H1 (cell line): Measurements from ENCODE around the gene SCAI. TPM values are rescaled to one million over a fixed set of nuclear protein-coding genes. Genes with fewer than 3 reads are reported as not detected.

Experiments used
- CTCF ChIA-PET: fragments of 300-600 bp; sonication (Branson Sonifier 250); formaldehyde crosslinking; loops from one replicate; lab custom pipeline; 2021; ENCODE audit not compliant: partially characterized antibody; lab: Charles Lee
- POLR2A ChIA-PET: fragments of 300-600 bp; sonication (Branson Sonifier 250); formaldehyde crosslinking; loops from one replicate; lab custom pipeline; 2021; ENCODE audit warnings: inconsistent platforms; ENCODE audit not compliant: partially characterized antibody; lab: Charles Lee
- DNase-seq, 2 experiments: peaks; one replicate each; pipeline versions ENCODE4 v3.0.0 to v3.0.0-alpha.2; 2010 to 2022; ENCODE audit warnings: low spot score in 2 of 2, low read depth in 1 of 2, mixed read lengths in 1 of 2
- FAIRE-seq: peaks from 2 replicates; lab custom pipeline; 2011; peaks lifted over from hg19 to GRCh38; lab: Jason Lieb, UNC
- H2AFZ ChIP-seq: 2 replicates; pipeline ENCODE4 v1.8.1; 2012; ENCODE audit warnings: low read length, inconsistent platforms
- H2AK5ac ChIP-seq: 2 replicates; pipeline ENCODE4 v1.6.1; 2013; ENCODE audit warnings: low read depth, low read length
- H2BK120ac ChIP-seq: replicated peaks from 2 replicates; pipeline ENCODE3; 2013; ENCODE audit warnings: low read depth, low read length, inconsistent platforms
- H2BK12ac ChIP-seq: 2 replicates; pipeline ENCODE4 v1.6.1; 2013; ENCODE audit warnings: low read depth, low read length
- H2BK15ac ChIP-seq: 2 replicates; pipeline ENCODE4 v1.6.1; 2013; ENCODE audit warnings: low read length
- H2BK20ac ChIP-seq: 2 replicates; pipeline ENCODE4 v1.6.1; 2013; ENCODE audit warnings: low read length
- H2BK5ac ChIP-seq: 2 replicates; pipeline ENCODE4 v1.6.1; 2013; ENCODE audit warnings: low read depth, low read length
- H3K14ac ChIP-seq: 2 replicates; pipeline ENCODE4 v1.6.1; 2013; ENCODE audit warnings: inconsistent platforms; ENCODE audit not compliant: insufficient read length
- H3K18ac ChIP-seq: 2 replicates; pipeline ENCODE4 v1.6.1; 2013; ENCODE audit warnings: low read length; ENCODE audit errors: extremely low read depth
- H3K23ac ChIP-seq: 2 replicates; pipeline ENCODE4 v1.6.1; 2013; ENCODE audit warnings: inconsistent platforms; ENCODE audit not compliant: insufficient read length
- H3K23me2 ChIP-seq: 2 replicates; pipeline ENCODE4 v1.6.1; 2013; ENCODE audit warnings: low read depth, low read length
- H3K27ac ChIP-seq: 2 replicates; pipeline ENCODE4 v1.6.1; 2011; ENCODE audit warnings: low read depth, low read length, inconsistent platforms
- H3K27me3 ChIP-seq, 4 experiments: replicated peaks in 1 of 4; 1 replicate in 1 of 4; 2 replicates in 3 of 4; pipeline versions ENCODE4 v1.6.1 to v1.8.1; 2011 to 2013; ENCODE audit warnings: low read length in 3 of 4, mild to moderate bottlenecking in 3 of 4, inconsistent platforms in 2 of 4, mixed read lengths in 2 of 4, moderate library complexity in 1 of 4; ENCODE audit not compliant: control insufficient read depth in 3 of 4, insufficient read depth in 3 of 4; ENCODE audit errors: extremely low read depth in 1 of 4
- H3K36me3 ChIP-seq, 4 experiments: 2 replicates each; pipeline versions ENCODE4 v1.6.1 to v1.8.1; 2011 to 2013; ENCODE audit warnings: mild to moderate bottlenecking in 4 of 4, low read length in 3 of 4, moderate library complexity in 2 of 4, control low read depth in 1 of 4, inconsistent platforms in 1 of 4; ENCODE audit not compliant: insufficient read depth in 4 of 4, control insufficient read depth in 2 of 4
- H3K4ac ChIP-seq: replicated peaks from 2 replicates; pipeline ENCODE3; 2013; ENCODE audit warnings: low read length, low read depth, mixed read lengths, inconsistent platforms; ENCODE audit not compliant: insufficient read length
- H3K4me1 ChIP-seq, 4 experiments: replicated peaks in 1 of 4; 1 replicate in 1 of 4; 2 replicates in 3 of 4; pipeline versions ENCODE4 v1.6.1 to v1.8.1; 2011 to 2013; ENCODE audit warnings: low read length in 3 of 4, inconsistent platforms in 2 of 4, mixed read lengths in 1 of 4; ENCODE audit not compliant: insufficient read depth in 4 of 4, control insufficient read depth in 3 of 4
- H3K4me2 ChIP-seq, 2 experiments: 2 replicates each; pipeline versions ENCODE4 v1.6.1 to v1.8.1; 2011 to 2013; ENCODE audit warnings: low read depth in 2 of 2, low read length in 2 of 2, control low read depth in 1 of 2, inconsistent platforms in 1 of 2, mild to moderate bottlenecking in 1 of 2; ENCODE audit not compliant: insufficient read depth in 1 of 2
- H3K4me3 ChIP-seq, 4 experiments: fragments of 200-600, 300-600 bp in 1 of 4; sonication (generic), shearing (Covaris generic), sonication (Bioruptor Twin) in 1 of 4; 2 replicates each; pipeline versions ENCODE4 v1.5.1 to v1.8.1; 2011 to 2016; ENCODE audit warnings: low read length in 4 of 4, low read depth in 3 of 4, control low read depth in 2 of 4, inconsistent platforms in 2 of 4, mild to moderate bottlenecking in 2 of 4, mixed read lengths in 1 of 4, moderate library complexity in 1 of 4; ENCODE audit not compliant: insufficient read depth in 2 of 4; ENCODE audit errors: extremely low read depth in 1 of 4
- H3K56ac ChIP-seq: replicated peaks from 2 replicates; pipeline ENCODE3; 2013; ENCODE audit warnings: low read depth, mild to moderate bottlenecking, mixed read lengths, low read length, inconsistent platforms; ENCODE audit not compliant: insufficient read length
- H3K79me1 ChIP-seq: 2 replicates; pipeline ENCODE4 v1.6.1; 2013; ENCODE audit warnings: low read depth, low read length, control low read depth
- H3K79me2 ChIP-seq, 2 experiments: 2 replicates each; pipeline versions ENCODE4 v1.6.1 to v1.8.1; 2012 to 2013; ENCODE audit warnings: low read length in 2 of 2, mild to moderate bottlenecking in 2 of 2, inconsistent platforms in 1 of 2; ENCODE audit not compliant: insufficient read depth in 2 of 2, control insufficient read depth in 1 of 2
- H3K9ac ChIP-seq, 4 experiments: replicated peaks in 1 of 4; 1 replicate in 1 of 4; 2 replicates in 3 of 4; pipeline versions ENCODE4 v1.6.1 to v1.8.1; 2011 to 2013; ENCODE audit warnings: low read depth in 3 of 4, low read length in 3 of 4, control low read depth in 2 of 4, mild to moderate bottlenecking in 2 of 4, moderate library complexity in 2 of 4, inconsistent platforms in 1 of 4; ENCODE audit errors: extremely low read depth in 1 of 4
- H3K9me3 ChIP-seq, 2 experiments: 2 replicates each; pipeline versions ENCODE4 v1.6.1 to v1.8.1; 2012 to 2013; ENCODE audit warnings: mild to moderate bottlenecking in 2 of 2, moderate library complexity in 2 of 2, control low read depth in 1 of 2, inconsistent platforms in 1 of 2, low read depth in 1 of 2, low read length in 1 of 2, mixed read lengths in 1 of 2; ENCODE audit not compliant: insufficient read depth in 2 of 2
- H4K20me1 ChIP-seq, 2 experiments: replicated peaks in 1 of 2; 2 replicates each; pipeline versions ENCODE3 to v1.8.1; 2011 to 2013; ENCODE audit warnings: inconsistent platforms in 2 of 2, low read length in 2 of 2, mild to moderate bottlenecking in 1 of 2; ENCODE audit not compliant: insufficient read depth in 2 of 2, control insufficient read depth in 1 of 2
- H4K5ac ChIP-seq: 2 replicates; pipeline ENCODE4 v1.6.1; 2013; ENCODE audit warnings: low read length, low read depth, mixed read lengths, inconsistent platforms; ENCODE audit not compliant: insufficient read length
- H4K8ac ChIP-seq: 2 replicates; pipeline ENCODE4 v1.8.0; 2013; ENCODE audit warnings: mild to moderate bottlenecking, moderate library complexity, low read length, inconsistent platforms; ENCODE audit not compliant: insufficient read depth; ENCODE audit errors: extremely low read depth
- H4K91ac ChIP-seq: replicated peaks from 2 replicates; pipeline ENCODE3; 2013; ENCODE audit warnings: low read length, mixed read lengths, inconsistent platforms; ENCODE audit not compliant: insufficient read length
- CBX5 ChIP-seq: fragments of 300-800, 300-1000 bp; sonication (generic); IDR thresholded peaks from 2 replicates; pipeline ENCODE4 v1.7.1; 2016; ENCODE audit warnings: antibody characterized with exemption, low read length, low read depth
- CHD1 ChIP-seq: IDR thresholded peaks from 2 replicates; pipeline ENCODE4 v1.6.1; 2012; ENCODE audit warnings: low read depth, low read length, improper control_type of control experiment
- EP300 ChIP-seq, 2 experiments: IDR thresholded peaks; 1 replicate in 1 of 2; 2 replicates in 1 of 2; pipeline ENCODE4 v1.6.1; 2011 to 2012; ENCODE audit warnings: low read depth in 2 of 2, low read length in 2 of 2, mild to moderate bottlenecking in 2 of 2, borderline replicate concordance in 1 of 2, inconsistent platforms in 1 of 2, moderate library complexity in 1 of 2
- FOSL1 ChIP-seq: IDR thresholded peaks from 2 replicates; pipeline ENCODE4 v1.6.1; 2011; ENCODE audit warnings: mild to moderate bottlenecking, low read depth, low read length, moderate library complexity; ENCODE audit not compliant: insufficient read depth
- HDAC6 ChIP-seq: IDR thresholded peaks from one replicate; pipeline ENCODE4 v1.7.1; 2012; ENCODE audit warnings: low read depth, mild to moderate bottlenecking, inconsistent platforms, low read length, moderate library complexity
- JUN ChIP-seq: IDR thresholded peaks from 2 replicates; pipeline ENCODE4 v1.6.1; 2011; ENCODE audit warnings: low read depth, mild to moderate bottlenecking, improper control_type of control experiment, low read length
- KDM5A ChIP-seq: fragments of 200-600 bp; IDR thresholded peaks from 2 replicates; pipeline ENCODE4 v1.7.1; 2012; ENCODE audit warnings: mild to moderate bottlenecking, low read length, inconsistent platforms, mixed read lengths
- POLR2A ChIP-seq, 2 experiments: IDR thresholded peaks; 1 replicate in 1 of 2; 2 replicates in 1 of 2; pipeline ENCODE4 v1.6.1; 2011; ENCODE audit warnings: low read depth in 2 of 2, low read length in 2 of 2, mild to moderate bottlenecking in 2 of 2; ENCODE audit errors: control extremely low read depth in 1 of 2
- RBBP5 ChIP-seq: IDR thresholded peaks from 2 replicates; pipeline ENCODE4 v1.7.1; 2012; ENCODE audit warnings: low read depth, mild to moderate bottlenecking, inconsistent platforms, low read length, moderate library complexity, borderline replicate concordance
- SIX5 ChIP-seq: IDR thresholded peaks from 2 replicates; pipeline ENCODE4 v1.6.1; 2011; ENCODE audit warnings: mild to moderate bottlenecking, low read depth, low read length
- SP4 ChIP-seq: IDR thresholded peaks from 2 replicates; pipeline ENCODE4 v1.6.1; 2012; ENCODE audit warnings: low read length, inconsistent platforms
- SRF ChIP-seq: IDR thresholded peaks from 2 replicates; pipeline ENCODE4 v1.6.1; 2011; ENCODE audit warnings: mild to moderate bottlenecking, low read depth, low read length, moderate library complexity
- WGBS, 2 experiments: shearing (Covaris generic) in 1 of 2; methylation state at CpG; one replicate each; pipeline versions ENCODE4 v1.1.6 to v1.1.7; 2013 to 2015; ENCODE audit warnings: low lambda C conversion rate in 2 of 2, mixed read lengths in 2 of 2, inconsistent platforms in 1 of 2, low coverage in 1 of 2, missing lambda C conversion rate in 1 of 2; ENCODE audit not compliant: insufficient replicate concordance in 2 of 2, insufficient coverage in 1 of 2, insufficient read length in 1 of 2; ENCODE audit errors: extremely low coverage in 1 of 2, missing lambda C conversion rate in 1 of 2; 5-methylcytosine and 5-hydroxymethylcytosine counted together
- polyA plus RNA-seq, 7 experiments: library from polyadenylated mRNA; depleted of rRNA in 3 of 7; stranded (reverse) in 5 of 7; unstranded in 2 of 7; fragments of >200 nt in 5 of 7; fragments of 200-250 nt in 2 of 7; gene quantifications; 1 replicate in 5 of 7; 2 replicates in 1 of 7; 4 replicates in 1 of 7; pipeline versions ENCODE4 v1.2.1 to v1.2.3, GENCODE V29; 2011 to 2013; ENCODE audit warnings: missing spikeins in 2 of 7, mixed read lengths in 2 of 7
- total RNA-seq: library from RNA; stranded (reverse); fragmentation: NEBNext Ultra II Directional; extraction: Animal tissue kit (Norgen Biotek cat#: 25700); gene quantifications from 2 replicates; pipeline ENCODE4 v1.2.1, GENCODE V29; 2021
- TF ChIP-seq, protein P1 (sequence below): IDR thresholded peaks from 2 replicates; pipeline ENCODE4 v1.6.1; 2012; ENCODE audit warnings: inconsistent platforms
- TF ChIP-seq, protein P2 (sequence below): IDR thresholded peaks from 2 replicates; pipeline ENCODE4 v1.6.1; 2011; ENCODE audit warnings: low read depth, mild to moderate bottlenecking, low read length; ENCODE audit not compliant: insufficient read depth

SCAI gene
- total and polyA plus RNA-seq, 2 of the 8 experiments (the other 6 are each of a cell fraction or from before 2014, with no cell fraction given): 6.4 to 19.8 TPM

DNA sequence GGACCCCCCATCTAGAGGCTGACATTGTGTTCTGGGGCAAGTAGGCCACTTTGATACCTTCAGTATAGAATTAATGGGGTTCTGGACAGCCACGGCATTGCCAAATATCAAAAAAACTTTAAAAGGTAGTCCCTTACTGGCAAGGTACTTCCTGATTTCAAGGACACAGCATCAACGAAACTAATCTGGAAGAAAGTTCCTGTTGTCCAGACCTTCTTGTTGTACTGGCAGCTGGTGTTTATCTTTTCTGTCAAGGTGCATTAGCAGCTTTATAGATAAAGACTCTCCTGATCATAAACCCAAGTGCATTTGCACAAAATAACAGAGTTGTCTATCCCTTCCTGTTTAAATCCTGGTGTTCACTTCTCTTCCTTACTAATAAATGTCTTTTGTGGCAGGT, 178.7 kb downstream of the SCAI start:
- Histone ChIP-seq H4K5ac (no peak overlapping the region), H3K27me3 (no peaks in the 10 kb centered on the region), H3K14ac (no peak overlapping the region), H3K56ac (no peak overlapping the region), H4K8ac (no peak overlapping the region), H4K91ac (no peak overlapping the region), H3K27ac (no peak overlapping the region), H2AFZ (no peak overlapping the region), H4K20me1 (peaks cover 0 to 4% of the 10 kb centered on the region in 2 experiments), H2BK20ac (no peak overlapping the region), H3K9ac (no peak overlapping the region), H2BK5ac (no peak overlapping the region), H3K18ac (no peak overlapping the region), H3K4ac (no peak overlapping the region), H3K4me3 (no peak overlapping the region), H3K79me1 (no peaks in the 10 kb centered on the region), H3K23ac (no peak overlapping the region), H3K79me2 (no peaks in the 10 kb centered on the region), H3K4me1 (no peaks in the 10 kb centered on the region), H3K9me3 (no peaks in the 10 kb centered on the region), H3K23me2 (no peaks in the 10 kb centered on the region), H2BK12ac (no peak overlapping the region)
- POLR2A ChIA-PET: interaction anchor here (0.6 to 1.0 kb wide), 2 partner anchors 9 to 19 kb away, joined by 3 to 5 read pairs; no protein-coding TSS in a partner anchor
- WGBS, 2 experiments: 91% methylated on average over 2 of the region's 2 CpGs; no CpG with 5 or more reads in 1 of the 2 experiments
- DNase-seq (no peak), FAIRE-seq (no peak)
- TF ChIP-seq SIX5: no peak
- no peak for TF ChIP-seq KDM5A
- TF ChIP-seq SP4: no peak
- no peak for TF ChIP-seq HDAC6
- no peak for TF ChIP-seq JUN
- TF ChIP-seq, protein P1, sequence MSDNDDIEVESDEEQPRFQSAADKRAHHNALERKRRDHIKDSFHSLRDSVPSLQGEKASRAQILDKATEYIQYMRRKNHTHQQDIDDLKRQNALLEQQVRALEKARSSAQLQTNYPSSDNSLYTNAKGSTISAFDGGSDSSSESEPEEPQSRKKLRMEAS: no peak
- TF ChIP-seq CBX5: no peak
- no peak for TF ChIP-seq CHD1
- TF ChIP-seq SRF: no peak
- TF ChIP-seq POLR2A (IDR thresholded peaks at IDR 0.05; ENCODE audit: control extremely low read depth in 1 of 2, low read depth in 2 of 2, low read length in 2 of 2): no peak
- TF ChIP-seq FOSL1: no peak
- no peak for TF ChIP-seq EP300 (IDR thresholded peaks at IDR 0.05; ENCODE audit: borderline replicate concordance in 1 of 2, low read depth in 2 of 2, low read length in 2 of 2)
- TF ChIP-seq, protein P2, sequence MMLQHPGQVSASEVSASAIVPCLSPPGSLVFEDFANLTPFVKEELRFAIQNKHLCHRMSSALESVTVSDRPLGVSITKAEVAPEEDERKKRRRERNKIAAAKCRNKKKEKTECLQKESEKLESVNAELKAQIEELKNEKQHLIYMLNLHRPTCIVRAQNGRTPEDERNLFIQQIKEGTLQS: no peak
- TF ChIP-seq RBBP5: no peak
- TF ChIP-seq, all 59 proteins: peak for 0
- no peak overlapping the region for H2BK15ac ChIP-seq
- H2BK120ac ChIP-seq: no peak overlapping the region
- peaks cover 0 to 2% (median 0%) of the 10 kb centered on the region in 4 experiments; a peak in 3 of 8 replicates for H3K36me3 ChIP-seq
- H3K4me2 ChIP-seq: no peak overlapping the region
- CTCF ChIA-PET: interaction anchor here (0.7 kb wide), 1 partner anchor 368 kb away, joined by 3 read pairs; no protein-coding TSS in a partner anchor
- no peak overlapping the region for H2AK5ac ChIP-seq
